Dendritic cell treated with granulocyte-macrophage colony-stimulating factor and Interleukin-4, amounts not matched to agents 40 ng/mL and 50 ng/mL, for 4 days (primary cell): ENCODE results near the gene PTAFR.

ENCODE experiments used
- H3K27ac Mint-ChIP-seq: one replicate; pipeline ENCODE4 v1.8.0; 2022; ENCODE audit warnings: mild to moderate bottlenecking, mixed read lengths
- H3K27me3 Mint-ChIP-seq: one replicate; pipeline ENCODE4 v1.8.0; 2022; ENCODE audit warnings: mild to moderate bottlenecking, mixed read lengths
- H3K36me3 Mint-ChIP-seq: one replicate; pipeline ENCODE4 v1.8.0; 2022; ENCODE audit warnings: low read depth, mixed read lengths
- H3K4me1 Mint-ChIP-seq: one replicate; pipeline ENCODE4 v1.8.0; 2022; ENCODE audit warnings: low read depth, mixed read lengths
- H3K4me3 Mint-ChIP-seq: one replicate; pipeline ENCODE4 v1.8.0; 2022; ENCODE audit warnings: mild to moderate bottlenecking, moderate library complexity, mixed read lengths
- H3K9me3 Mint-ChIP-seq: one replicate; pipeline ENCODE4 v1.8.0; 2022; ENCODE audit warnings: mixed read lengths
- intact Hi-C: fragments of 100-400 bp; cut with micrococcal nuclease; formaldehyde crosslinking; loops from one replicate; pipeline ENCODE4 v1.15.0; 2022

PTAFR gene

DNA sequence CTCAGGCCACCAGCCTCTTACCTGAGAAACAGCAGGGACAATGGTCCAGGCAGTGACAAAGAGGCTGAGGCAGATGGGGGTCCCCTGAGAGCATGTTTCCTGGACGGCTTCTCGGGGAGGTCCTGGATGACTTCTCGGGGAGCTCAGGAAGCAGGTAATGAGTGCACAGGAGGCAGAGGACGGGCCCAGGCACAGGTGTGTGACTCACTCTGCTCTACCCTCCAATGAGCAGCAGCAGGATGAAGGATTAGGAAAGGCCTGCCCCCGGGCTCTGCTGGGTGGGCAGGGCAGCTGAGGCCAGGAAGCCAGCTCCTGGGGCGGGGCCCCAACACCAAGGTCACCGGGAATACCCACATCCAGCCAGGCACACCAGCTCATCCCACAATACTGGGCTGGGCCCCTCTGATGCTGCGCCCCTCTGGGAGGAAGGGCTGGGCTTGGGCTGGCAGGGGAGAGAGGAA lies 17.2 kb upstream of the PTAFR start:
- Mint-ChIP-seq H3K27me3 (no peaks in the 10 kb centered on the region), H3K36me3 (peaks cover 23% of the 10 kb centered on the region), H3K27ac (no peak overlapping the region), H3K4me1 (peaks cover 39% of the 10 kb centered on the region), H3K4me3 (no peak overlapping the region), H3K9me3 (no peaks in the 10 kb centered on the region)
- intact Hi-C loops: loop anchor here (10.0 kb wide), 1 partner anchor 359 kb away; the partner anchor contains the start of gene PPP1R8

DNA sequence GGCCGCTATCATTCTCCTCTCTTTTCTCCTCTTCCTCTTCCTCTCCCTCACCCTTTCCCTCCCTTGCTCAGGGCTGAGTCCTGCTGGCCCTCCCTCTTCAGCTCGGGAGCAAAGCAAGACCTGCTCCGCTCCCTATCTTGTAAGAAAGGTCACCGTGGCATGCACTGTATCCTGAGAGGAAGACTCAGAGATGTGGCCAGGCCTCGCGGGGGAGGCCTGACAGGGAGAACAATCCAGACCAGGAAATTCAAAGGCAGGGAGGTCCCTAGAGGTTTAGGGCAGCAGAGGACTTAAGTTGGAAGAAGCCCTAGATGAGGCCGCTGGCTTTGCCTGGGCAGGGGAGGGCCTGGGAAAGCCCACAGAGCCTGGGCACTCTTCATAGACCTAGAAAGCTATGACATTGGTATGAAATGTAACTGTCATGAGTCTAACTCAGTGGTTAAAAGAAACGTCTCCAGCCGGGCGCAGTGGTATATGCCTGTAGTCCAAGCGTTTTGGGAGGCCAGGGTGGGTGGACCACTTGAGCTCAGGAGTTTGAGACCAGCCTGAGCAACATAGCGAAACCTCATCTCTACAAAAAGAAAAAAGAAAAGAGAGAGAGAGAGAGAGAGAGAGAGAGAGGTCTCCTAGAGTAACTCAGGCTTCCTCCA lies 14.6 kb upstream of the PTAFR start:
- intact Hi-C loops: loop anchor here (10.0 kb wide), 1 partner anchor 356 kb away; the partner anchor contains the start of gene PPP1R8
- Mint-ChIP-seq H3K4me1 (peaks cover 19% of the 10 kb centered on the region), H3K36me3 (peaks cover 9% of the 10 kb centered on the region), H3K27me3 (no peaks in the 10 kb centered on the region), H3K27ac (peak overlapping the region; percentile 78), H3K4me3 (no peak overlapping the region), H3K9me3 (no peaks in the 10 kb centered on the region)

DNA sequence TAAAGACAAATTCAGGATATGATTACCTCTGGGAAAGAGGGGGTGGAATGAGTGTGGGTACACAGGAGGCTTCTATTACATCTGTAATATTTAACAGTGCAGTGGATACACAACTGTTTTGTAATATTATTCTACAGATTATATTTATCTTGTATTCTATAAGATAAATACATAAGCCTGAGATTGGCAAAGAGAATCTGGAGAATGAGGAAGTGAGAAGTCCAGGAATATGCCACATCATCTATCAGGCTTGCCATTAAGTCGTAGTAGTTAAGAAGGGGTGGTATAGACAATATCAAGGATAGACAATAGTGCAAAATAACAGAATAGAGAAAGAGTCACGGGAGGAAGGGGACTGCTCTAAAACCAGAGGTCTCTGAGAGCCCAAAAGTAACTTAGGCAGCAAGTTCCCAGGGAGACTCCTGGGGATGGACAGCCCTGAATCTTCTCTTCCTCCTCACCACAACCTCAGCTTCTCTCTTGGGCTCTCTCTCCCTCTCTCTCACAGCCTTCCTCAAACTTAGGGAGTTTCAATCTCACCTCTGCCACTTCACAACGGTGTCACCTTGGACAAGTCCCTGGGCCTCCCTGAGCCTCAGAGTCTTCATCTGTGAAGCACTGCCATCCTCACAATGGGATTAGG lies 14.0 kb upstream of the PTAFR start:
- peak overlapping the region; percentile 48 for H3K4me3 Mint-ChIP-seq
- H3K4me1 Mint-ChIP-seq: peaks cover 19% of the 10 kb centered on the region
- H3K27me3 Mint-ChIP-seq: no peaks in the 10 kb centered on the region
- H3K36me3 Mint-ChIP-seq: peaks cover 9% of the 10 kb centered on the region
- peak overlapping the region; percentile 78 for H3K27ac Mint-ChIP-seq
- intact Hi-C loops: loop anchor here (10.0 kb wide), 1 partner anchor 356 kb away; the partner anchor contains the start of gene PPP1R8
- H3K9me3 Mint-ChIP-seq: no peaks in the 10 kb centered on the region

DNA sequence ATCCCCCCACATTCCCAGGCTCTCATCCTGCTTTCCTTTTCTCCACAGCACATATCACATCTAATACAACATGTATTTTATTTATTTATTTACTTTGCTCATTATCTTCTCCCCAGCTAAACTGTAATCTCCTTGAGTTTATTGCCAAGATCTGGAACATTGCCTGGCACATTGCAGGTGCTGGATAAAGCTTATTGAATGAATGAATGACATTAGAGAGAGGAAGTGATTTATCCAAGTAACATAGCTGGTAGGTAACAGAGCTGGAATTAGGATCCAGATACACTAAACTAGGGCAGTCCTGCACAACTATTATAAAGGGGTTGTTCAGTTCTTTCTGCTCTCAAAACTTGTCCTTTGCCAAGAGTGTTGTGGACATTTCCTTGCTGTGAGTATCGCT lies 8.6 kb upstream of the PTAFR start:
- no peaks in the 10 kb centered on the region for H3K9me3 Mint-ChIP-seq
- intact Hi-C loops: no loop called here
- peaks cover 14% of the 10 kb centered on the region for H3K4me1 Mint-ChIP-seq
- H3K27me3 Mint-ChIP-seq: no peaks in the 10 kb centered on the region
- no peak overlapping the region for H3K4me3 Mint-ChIP-seq
- no peak overlapping the region for H3K27ac Mint-ChIP-seq
- no peaks in the 10 kb centered on the region for H3K36me3 Mint-ChIP-seq

DNA sequence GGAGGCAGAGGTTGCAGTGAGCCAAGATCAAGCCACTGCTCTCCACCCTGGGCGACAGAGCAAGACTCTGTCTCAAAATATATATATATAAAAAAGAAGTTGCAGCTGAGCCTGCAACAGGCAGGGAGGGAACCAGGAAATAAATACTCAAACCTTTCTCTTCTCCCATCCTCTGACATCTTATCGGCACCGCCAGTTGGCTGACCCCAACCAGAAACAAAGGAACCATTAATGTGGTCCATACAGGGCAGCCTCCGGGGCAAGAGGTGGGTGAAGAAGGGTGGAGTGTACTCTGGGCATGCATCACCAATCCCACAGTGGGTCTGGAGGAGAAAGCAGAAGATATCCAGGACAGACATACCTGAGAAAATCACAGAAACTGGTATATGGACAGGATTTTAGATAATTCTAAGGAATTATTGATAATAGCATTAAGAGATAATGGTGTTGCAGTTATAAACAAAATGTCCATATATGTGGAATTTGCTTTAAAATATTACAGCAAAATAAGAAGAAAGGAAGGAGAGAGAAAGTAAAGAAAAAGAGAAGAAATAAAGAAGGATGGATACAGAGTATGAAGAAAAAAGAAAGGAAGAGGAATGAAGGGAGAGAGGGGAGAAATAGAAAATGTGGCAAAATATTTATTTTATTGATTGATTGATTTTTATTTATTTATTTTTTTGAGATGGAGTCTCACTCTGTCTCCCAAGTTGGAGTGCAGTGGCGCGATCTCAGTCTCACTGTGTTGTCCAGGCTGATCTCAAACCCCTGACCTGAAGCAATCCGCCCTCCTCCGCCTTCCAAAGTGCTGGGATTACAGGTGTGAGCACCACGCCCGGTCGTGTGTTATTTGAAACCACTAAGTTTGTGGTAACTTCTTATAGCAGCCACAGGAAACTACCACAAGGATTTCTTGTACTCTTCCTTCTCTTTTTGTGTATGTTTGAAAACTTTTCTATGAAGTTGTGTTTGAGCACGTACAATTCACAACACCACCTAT lies 4.1 kb upstream of the PTAFR start:
- no peak overlapping the region for H3K4me3 Mint-ChIP-seq
- peaks cover 33% of the 10 kb centered on the region for H3K4me1 Mint-ChIP-seq
- H3K27me3 Mint-ChIP-seq: no peaks in the 10 kb centered on the region
- H3K27ac Mint-ChIP-seq: peak overlapping the region; percentile 54
- intact Hi-C loops: no loop called here
- peaks cover 13% of the 10 kb centered on the region for H3K36me3 Mint-ChIP-seq
- H3K9me3 Mint-ChIP-seq: no peaks in the 10 kb centered on the region

DNA sequence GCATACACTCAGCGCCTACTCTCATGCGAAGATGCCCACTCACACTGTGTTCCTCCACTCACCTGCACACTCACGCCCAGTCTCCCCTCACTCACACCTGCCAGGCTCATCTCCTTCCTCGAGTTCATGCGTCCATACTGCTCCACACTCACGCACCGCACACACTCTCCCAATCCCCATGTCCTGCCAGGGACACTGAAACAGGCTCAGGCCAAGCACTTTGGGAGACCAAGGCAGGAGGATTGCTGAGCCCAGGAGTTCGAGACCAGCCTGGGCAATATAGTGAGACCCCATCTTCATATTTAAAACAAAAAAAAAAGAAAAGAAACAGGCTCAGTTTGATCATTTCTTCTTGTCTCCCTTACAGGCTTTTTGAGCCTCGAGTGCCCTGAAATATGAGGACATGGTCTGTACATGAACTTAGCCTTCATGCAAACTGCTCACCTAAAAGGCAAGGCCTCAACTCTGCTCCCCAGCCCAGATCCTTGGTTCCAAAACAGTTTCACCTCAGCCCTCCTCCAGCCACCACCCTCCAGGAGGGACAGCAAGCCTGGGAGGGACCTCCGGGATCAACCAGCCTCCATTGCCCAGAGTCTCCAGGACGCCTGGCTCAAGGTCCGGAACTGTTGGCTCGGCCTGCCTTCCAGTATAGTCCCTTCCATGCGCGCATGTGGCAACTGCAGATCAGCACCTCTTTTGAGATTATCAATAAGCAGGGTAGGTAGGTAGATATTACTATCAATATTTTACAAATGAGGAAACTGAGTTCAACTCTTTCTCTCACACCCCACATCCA lies 2.4 kb upstream of the PTAFR start:
- Mint-ChIP-seq H3K27ac (peak overlapping the region; percentile 31), H3K36me3 (peaks cover 30% of the 10 kb centered on the region), H3K4me1 (peaks cover 40% of the 10 kb centered on the region), H3K4me3 (no peak overlapping the region), H3K9me3 (no peaks in the 10 kb centered on the region), H3K27me3 (no peaks in the 10 kb centered on the region)
- intact Hi-C loops: loop anchor here (10.0 kb wide), 2 partner anchors 56 to 314 kb away; partner anchors contain the start of genes ATP5IF1 and DNAJC8

DNA sequence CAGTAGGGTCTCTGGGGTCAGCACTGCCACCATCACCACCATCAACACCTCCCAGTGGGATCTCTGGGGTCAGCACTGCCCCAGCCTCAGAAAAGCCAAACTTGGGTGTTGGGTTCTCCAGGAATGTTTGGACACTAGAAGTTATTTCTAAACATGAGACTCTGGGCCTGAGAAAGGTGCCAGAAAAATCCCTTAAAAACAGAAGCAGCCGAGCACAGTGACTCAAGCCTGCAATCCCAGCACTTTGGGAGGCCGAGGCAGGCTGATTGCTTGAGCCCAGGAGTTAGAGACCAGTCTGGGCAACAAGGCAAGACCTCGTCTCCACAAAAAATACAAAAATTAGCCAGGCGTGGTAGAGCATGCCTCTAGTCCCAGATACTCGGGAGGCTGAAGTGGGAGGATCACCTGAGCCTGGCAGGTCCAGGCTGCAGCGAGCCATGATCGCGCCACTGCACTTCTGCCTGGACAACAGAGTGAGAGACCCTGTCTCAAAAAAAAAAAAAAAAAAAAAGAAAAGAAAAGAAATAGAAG lies 470 bp downstream of the PTAFR start:
- Mint-ChIP-seq H3K36me3 (peaks cover 59% of the 10 kb centered on the region), H3K4me1 (peaks cover 66% of the 10 kb centered on the region), H3K9me3 (no peaks in the 10 kb centered on the region), H3K4me3 (peak overlapping the region; percentile 88), H3K27ac (peak overlapping the region; percentile 91), H3K27me3 (no peaks in the 10 kb centered on the region)
- intact Hi-C loops: loop anchor here (10.0 kb wide), 2 partner anchors 59 to 311 kb away; partner anchors contain the start of genes ATP5IF1 and DNAJC8

DNA sequence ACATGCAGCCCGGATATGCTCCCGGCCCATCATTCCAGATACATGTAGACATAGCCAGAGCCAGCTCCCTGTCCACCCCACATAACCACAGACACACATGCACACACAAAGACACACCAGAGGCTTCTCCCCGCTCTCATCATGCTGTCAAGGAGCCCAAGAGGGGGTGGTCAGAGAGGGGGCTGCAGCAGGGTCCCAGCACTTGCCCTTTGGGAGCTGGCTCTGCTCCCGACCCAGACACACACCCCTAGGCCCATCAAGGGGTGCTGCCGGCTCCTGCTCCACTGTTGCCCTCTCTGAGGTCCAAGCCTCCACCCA lies 2.6 kb downstream of the PTAFR start:
- Mint-ChIP-seq H3K27me3 (no peaks in the 10 kb centered on the region), H3K4me1 (peaks cover 77% of the 10 kb centered on the region), H3K27ac (peak overlapping the region; percentile 91), H3K36me3 (peaks cover 78% of the 10 kb centered on the region), H3K9me3 (no peaks in the 10 kb centered on the region), H3K4me3 (peak overlapping the region; percentile 88)
- intact Hi-C loops: loop anchor here (1.0 to 10.0 kb wide), 5 partner anchors 37 to 309 kb away; partner anchors contain the start of genes ATP5IF1 and DNAJC8

DNA sequence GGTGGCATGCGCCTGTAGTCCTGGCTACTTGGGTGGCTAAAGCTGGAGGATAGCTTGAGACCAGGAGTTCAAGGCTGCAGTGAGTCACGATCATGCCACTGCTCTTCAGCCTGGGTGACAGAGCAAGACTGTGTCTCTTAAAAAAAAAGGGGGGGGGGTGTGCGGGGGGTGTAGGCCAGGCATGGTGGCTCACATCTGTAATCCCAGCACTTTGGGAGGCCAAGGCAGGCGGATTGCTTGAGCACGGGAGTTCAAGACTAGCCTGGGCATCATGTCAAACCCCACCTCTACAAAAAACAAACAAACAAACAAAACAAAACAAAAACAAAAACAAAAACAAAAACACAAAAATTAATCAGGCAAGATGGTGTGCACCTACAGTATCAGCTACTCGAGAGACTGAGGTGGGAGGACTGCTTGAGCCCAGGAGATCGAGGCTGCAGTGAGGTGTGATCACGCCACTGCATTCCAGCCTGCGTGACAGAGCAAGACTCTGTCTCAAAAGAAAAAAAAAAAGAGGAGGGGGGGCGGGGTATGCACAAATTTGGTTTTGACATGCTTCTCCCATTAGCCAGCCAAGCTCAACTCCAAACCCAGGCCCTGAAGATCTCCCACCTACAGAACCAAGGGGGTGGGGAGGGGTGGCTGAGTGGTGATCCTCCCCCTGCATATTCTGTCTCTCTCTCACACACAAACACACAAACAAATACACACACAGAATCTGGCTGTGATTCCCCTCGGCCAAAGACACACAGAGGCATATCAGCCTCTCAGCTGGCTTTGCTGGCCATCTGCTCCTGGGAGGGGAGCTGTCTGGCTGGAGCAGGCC lies 3.1 kb downstream of the PTAFR start:
- Mint-ChIP-seq H3K27ac (peak overlapping the region; percentile 91), H3K9me3 (no peaks in the 10 kb centered on the region), H3K36me3 (peaks cover 84% of the 10 kb centered on the region), H3K4me3 (peak overlapping the region; percentile 88), H3K27me3 (no peaks in the 10 kb centered on the region), H3K4me1 (peaks cover 77% of the 10 kb centered on the region)
- intact Hi-C loops: loop anchor here (5.0 to 10.0 kb wide), 4 partner anchors 36 to 309 kb away; partner anchors contain the start of genes ATP5IF1 and DNAJC8

DNA sequence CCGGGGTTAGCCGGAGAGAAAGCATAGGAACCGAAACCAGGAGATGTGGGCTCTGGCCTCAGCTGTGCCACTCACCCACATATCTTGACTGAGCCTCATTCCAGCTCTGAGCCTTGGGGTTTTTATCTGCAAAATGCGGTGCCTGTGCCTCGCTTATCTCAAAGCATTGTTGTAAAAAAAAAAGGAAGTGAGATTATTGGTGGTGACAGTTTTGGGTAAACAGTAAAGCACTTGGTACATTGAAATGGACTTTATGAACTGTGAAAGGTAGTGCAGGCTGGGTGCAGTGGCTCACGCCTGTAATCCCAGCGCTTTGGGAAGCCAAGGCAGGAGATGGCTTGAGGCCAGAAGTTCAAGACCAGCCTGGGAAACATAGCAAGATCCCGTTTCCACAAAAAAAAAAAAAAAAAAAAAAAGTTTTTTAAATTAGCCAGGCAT lies 3.8 kb downstream of the PTAFR start:
- peak overlapping the region; percentile 91 for H3K27ac Mint-ChIP-seq
- H3K4me3 Mint-ChIP-seq: peak overlapping the region; percentile 66
- H3K4me1 Mint-ChIP-seq: peaks cover 77% of the 10 kb centered on the region
- intact Hi-C loops: loop anchor here (5.0 to 10.0 kb wide), 4 partner anchors 35 to 308 kb away; partner anchors contain the start of genes ATP5IF1 and DNAJC8
- H3K9me3 Mint-ChIP-seq: no peaks in the 10 kb centered on the region
- H3K36me3 Mint-ChIP-seq: peaks cover 91% of the 10 kb centered on the region
- H3K27me3 Mint-ChIP-seq: no peaks in the 10 kb centered on the region

DNA sequence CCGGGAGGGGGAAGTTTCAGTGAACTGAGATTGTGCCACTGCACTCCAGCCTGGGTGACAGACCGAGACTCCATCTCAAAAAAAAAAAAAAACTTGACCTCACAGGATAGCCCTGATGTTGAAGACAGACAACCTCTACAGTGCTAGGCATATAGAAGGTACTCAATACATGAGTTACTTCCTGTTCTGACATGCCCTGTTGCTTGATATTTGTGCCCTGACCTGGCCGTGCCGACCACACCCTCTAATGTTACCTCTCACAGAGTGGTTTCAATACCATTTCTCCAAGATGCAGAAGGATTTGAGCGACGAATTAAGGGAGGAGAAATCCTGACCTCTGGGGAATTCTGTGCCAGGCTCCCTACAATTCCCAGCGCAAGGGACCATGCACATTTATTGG lies 5.2 kb downstream of the PTAFR start:
- Mint-ChIP-seq H3K27me3 (no peaks in the 10 kb centered on the region), H3K27ac (peak overlapping the region; percentile 91), H3K4me3 (peak overlapping the region; percentile 66), H3K36me3 (peaks cover 99% of the 10 kb centered on the region), H3K9me3 (no peaks in the 10 kb centered on the region), H3K4me1 (peaks cover 77% of the 10 kb centered on the region)
- intact Hi-C loops: loop anchor here (5.0 to 10.0 kb wide), 4 partner anchors 34 to 306 kb away; partner anchors contain the start of genes ATP5IF1 and DNAJC8
